Measurements from ENCODE around the gene NFKB2. TPM values are rescaled to one million over a fixed set of nuclear protein-coding genes. Genes with fewer than 3 reads are reported as not detected.
A peak's percentile ranks its signal among the peaks of the same experiment; 100 is the strongest.

NFKB2 gene
- total and polyA plus RNA-seq, 2 of the 4 experiments (the other 2 are of a cell fraction), result 16.1 to 32.3 TPM

- Histone ChIP-seq H4K8ac (ENCODE audit: low read depth in 2 of 2, low read length in 2 of 2) (peak within 1 kb of the TSS; percentile 85 to 99), H2BK5ac (ENCODE audit: low read depth, low read length, poor library complexity, severe bottlenecking) (peak within 1 kb of the TSS; percentile 72), H3K27me3 (ENCODE audit: control insufficient read depth, insufficient read depth, low read length) (no peaks in the 10 kb centered on the region), H4K5ac (ENCODE audit: low read depth, low read length) (peak within 1 kb of the TSS; percentile 89), H2AK5ac (ENCODE audit: low read depth, low read length) (peak within 1 kb of the TSS; percentile 45), H3K14ac (replicated peaks; ENCODE audit: low read depth, low read length) (peak within 1 kb of the TSS; percentile 95), H3K9ac (ENCODE audit: low read depth, low read length) (peak within 1 kb of the TSS; percentile 89), H3K23ac (ENCODE audit: low read depth, low read length) (peak within 1 kb of the TSS; percentile 91), H3K27ac (ENCODE audit: insufficient read depth, low read length) (peak within 1 kb of the TSS; percentile 85), H2BK20ac (ENCODE audit: low read depth, low read length) (no peak within 1 kb of the TSS), H3K36me3 (ENCODE audit: control insufficient read depth, insufficient read depth, low read length) (no peaks in the 10 kb centered on the region), H3K4me2 (ENCODE audit: low read depth, low read length) (peak within 1 kb of the TSS; percentile 94), H3K4me3 (ENCODE audit: insufficient read depth, low read depth, low read length) (peak within 1 kb of the TSS; percentile 70), H3K18ac (ENCODE audit: low read depth, low read length) (peak within 1 kb of the TSS; percentile 35), H4K20me1 (ENCODE audit: insufficient read depth, low read length) (no peaks in the 10 kb centered on the region), H2BK120ac (ENCODE audit: low read depth, low read length) (peak within 1 kb of the TSS; percentile 57; the same call in 1 of the 2 replicates), H3K4me1 (ENCODE audit: control insufficient read depth, insufficient read depth, low read length) (peaks cover 13% of the 10 kb centered on the region), H3K79me1 (ENCODE audit: low read depth in 1 of 2, low read length in 2 of 2) (peaks cover 9 to 20% of the 10 kb centered on the region in 2 experiments), H2AFZ (replicated peaks; ENCODE audit: low read length, poor library complexity) (peak within 1 kb of the TSS; percentile 96), H3K56ac (ENCODE audit: extremely low read depth, insufficient read depth, low read length) (peak within 1 kb of the TSS; percentile 75), H2AK9ac (replicated peaks; ENCODE audit: low read depth, low read length, poor library complexity) (peak within 1 kb of the TSS; percentile 76), H3K9me3 (ENCODE audit: control insufficient read depth, insufficient read depth, low read length) (no peaks in the 10 kb centered on the region), H2BK15ac (ENCODE audit: low read depth, low read length) (peak within 1 kb of the TSS; percentile 30; the same call in 1 of the 3 replicates), H3K4ac (ENCODE audit: low read depth, low read length) (peak within 1 kb of the TSS; percentile 81), H3K9me1 (ENCODE audit: insufficient read depth, low read length) (peaks cover 3% of the 10 kb centered on the region; the same call in 1 of the 2 replicates), H4K91ac (ENCODE audit: insufficient read depth, low read depth, low read length) (peak within 1 kb of the TSS; percentile 85)
- ChIA-PET CTCF (interaction anchor here (0.9 kb wide), 1 partner anchor 80 kb away, joined by 3 read pairs; no protein-coding TSS in a partner anchor), POLR2A (ENCODE audit: unreplicated experiment) (interaction anchor here (0.7 to 1.0 kb wide), 2 partner anchors 11 to 81 kb away, joined by 3 to 17 read pairs; no protein-coding TSS in a partner anchor)
- DNase-seq (peak; percentile 94), ATAC-seq (ENCODE audit: low read depth) (peak; percentile 95)
- TF ChIP-seq MAFK (IDR thresholded peaks at IDR 0.05; ENCODE audit: low read depth, low read length) (no peak), RFX5 (IDR thresholded peaks at IDR 0.05; ENCODE audit: low read depth, low read length) (peak; percentile 30; the same call in 1 of the 2 replicates), MAZ (IDR thresholded peaks at IDR 0.05; ENCODE audit: borderline replicate concordance, low read depth, low read length) (peak; percentile 83; the same call in 1 of the 2 replicates), CTCF (conservative IDR thresholded peaks at IDR 0.05; ENCODE audit: low read depth, low read length) (0 out of 2 replicates have a peak, but pooled peaks have one; percentile 5), POLR2A (IDR thresholded peaks at IDR 0.05; ENCODE audit: low read depth, low read length) (peak; percentile 62; the same call in 1 of the 2 replicates)
- 0% methylated on average over 22 of the region's 52 CpGs; no CpG with 5 or more reads in 1 of the 2 experiments for WGBS, 2 experiments (ENCODE audit: extremely low coverage in 2 of 2, insufficient read length in 1 of 2)
- BruUV-seq (replicated peaks), result no TSS peak
- in situ Hi-C loops (cut with MboI; ENCODE audit: low sequenced_read_pairs), result no loop called here
- dilution Hi-C loops (cut with HindIII; ENCODE audit: low sequenced_read_pairs, unreplicated experiment), result no loop called here
- intact Hi-C loops (cut with micrococcal nuclease), result loop anchor here (1.0 kb wide), 1 partner anchor 148 kb away; no protein-coding TSS in a partner anchor
Observed at GRCh38 chr10:102432162-102432950, 36.9 kb downstream of the NFKB2 start, which contains the start of gene CUEDC2. Gene CUEDC2, minus strand, starts transcription at chr10:102432574. Its CDS starts 7,386 bp downstream, at chr10:102425188.

Measured in IMR-90 (cell line).